HCT116 (cell line): ENCODE results near the gene MUC6. TPM values are rescaled to one million over a fixed set of nuclear protein-coding genes. Genes with fewer than 3 reads are reported as not detected.

Experiments
- ATAC-seq: fragments of 200-7000 bp; cut with Tn5 transposase; 2 replicates; pipeline ENCODE4 v1.9.1; 2020; ENCODE audit warnings: mild to moderate bottlenecking, moderate library complexity
- BruUV-seq: library from RNA; stranded (reverse); fragments of 400-500 nt; replicated peaks from 2 replicates; lab custom pipeline; 2021; lab: Mats Ljungman, UMichigan
- CTCF ChIA-PET: fragments of 300-600 bp; sonication (Branson Sonifier 250); formaldehyde crosslinking; loops from one replicate; lab custom pipeline; 2021; ENCODE audit warnings: antibody characterized with exemption; lab: Charles Lee
- POLR2A ChIA-PET: fragments of 300-600, 350-600 bp; sonication (Branson Sonifier 250); formaldehyde crosslinking; loops from one replicate; lab custom pipeline; 2021; ENCODE audit warnings: antibody characterized with exemption; lab: Charles Lee
- RAD21 ChIA-PET, 2 experiments: fragments of 300-600 bp; sonication (Branson Sonifier 250); formaldehyde crosslinking; loops; one replicate each; lab custom pipeline; 2023; ENCODE audit warnings: low total read pairs in 2 of 2; ENCODE audit not compliant: uncharacterized antibody in 2 of 2, unreplicated experiment in 2 of 2, low non-redundant PET in 1 of 2; lab: Charles Lee
- DNase-seq: peaks from one replicate; pipeline ENCODE4 v3.0.0-alpha.2; 2010; ENCODE audit warnings: low read depth, low spot score
- H2AFZ ChIP-seq: fragments of 200-600 bp; shearing (Covaris generic), sonication (generic); 2 replicates; pipeline ENCODE4 v1.6.1; 2017; ENCODE audit warnings: low read depth, mixed run types, mixed read lengths, antibody characterized with exemption, low read length; ENCODE audit not compliant: poor library complexity, severe bottlenecking
- H3K27ac ChIP-seq: 2 replicates; pipeline ENCODE4 v1.5.1; 2012; ENCODE audit warnings: low read depth, low read length
- H3K27me3 ChIP-seq: fragments of 200-600 bp; sonication (generic); 2 replicates; pipeline ENCODE4 v1.6.1; 2016; ENCODE audit warnings: mixed run types, low read length, mixed read lengths; ENCODE audit not compliant: insufficient read depth
- H3K36me3 ChIP-seq, 2 experiments: fragments of 200-500 bp in 1 of 2; fragments of 200-600 bp in 1 of 2; sonication (Bioruptor generic) in 1 of 2; sonication (generic) in 1 of 2; 2 replicates each; pipeline versions ENCODE4 v1.5.1 to v1.6.1; 2014 to 2016; ENCODE audit warnings: low read length in 2 of 2, inconsistent platforms in 1 of 2, mixed read lengths in 1 of 2, mixed run types in 1 of 2; ENCODE audit not compliant: insufficient read depth in 2 of 2, control insufficient read depth in 1 of 2
- H3K4me1 ChIP-seq, 2 experiments: fragments of 200-600 bp in 1 of 2; sonication (generic) in 1 of 2; 2 replicates each; pipeline versions ENCODE4 v1.5.1 to v1.6.1; 2012 to 2017; ENCODE audit warnings: low read length in 2 of 2, inconsistent platforms in 1 of 2, mild to moderate bottlenecking in 1 of 2, mixed read lengths in 1 of 2, mixed run types in 1 of 2, moderate library complexity in 1 of 2; ENCODE audit not compliant: insufficient read depth in 2 of 2, control insufficient read depth in 1 of 2
- H3K4me2 ChIP-seq: fragments of 200-600 bp; sonication (generic); 2 replicates; pipeline ENCODE4 v1.6.1; 2017; ENCODE audit warnings: mixed run types, low read length, mixed read lengths
- H3K4me3 ChIP-seq, 2 experiments: fragments of 200-600 bp in 1 of 2; sonication (generic) in 1 of 2; replicated peaks in 1 of 2; 2 replicates each; pipeline ENCODE4 v1.5.1; 2011 to 2016; ENCODE audit warnings: low read length in 2 of 2, control low read depth in 1 of 2, low read depth in 1 of 2, mild to moderate bottlenecking in 1 of 2, mixed read lengths in 1 of 2, mixed run types in 1 of 2
- H3K79me2 ChIP-seq: fragments of 200-600 bp; sonication (generic); 2 replicates; pipeline ENCODE4 v1.6.1; 2017; ENCODE audit warnings: mild to moderate bottlenecking, mixed run types, low read length, moderate library complexity, mixed read lengths; ENCODE audit not compliant: insufficient read depth
- H3K9ac ChIP-seq: fragments of 200-600 bp; sonication (generic); 2 replicates; pipeline ENCODE4 v1.6.1; 2016; ENCODE audit warnings: low read length, mixed read lengths
- H3K9me2 ChIP-seq: fragments of 200-600 bp; sonication (generic), shearing (Covaris generic); 2 replicates; pipeline ENCODE4 v1.6.1; 2017; ENCODE audit warnings: mixed run types, mild to moderate bottlenecking, moderate library complexity; ENCODE audit not compliant: insufficient read depth
- H3K9me3 ChIP-seq, 2 experiments: fragments of 200-500 bp in 1 of 2; fragments of 200-600 bp in 1 of 2; sonication (Bioruptor generic) in 1 of 2; sonication (generic) in 1 of 2; 2 replicates each; pipeline ENCODE4 v1.6.1; 2014 to 2017; ENCODE audit warnings: low read length in 2 of 2, mixed read lengths in 2 of 2, inconsistent platforms in 1 of 2, low read depth in 1 of 2, mild to moderate bottlenecking in 1 of 2, mixed run types in 1 of 2, moderate library complexity in 1 of 2; ENCODE audit not compliant: control insufficient read depth in 1 of 2, insufficient read depth in 1 of 2
- H4K20me1 ChIP-seq: fragments of 200-600 bp; sonication (generic), shearing (Covaris generic); 2 replicates; pipeline ENCODE4 v1.6.1; 2017; ENCODE audit warnings: mixed run types, mild to moderate bottlenecking, moderate library complexity; ENCODE audit not compliant: insufficient read depth
- CEBPB ChIP-seq: IDR thresholded peaks from 2 replicates; pipeline ENCODE4 v1.6.1; 2012; ENCODE audit warnings: low read depth
- ELF1 ChIP-seq: IDR thresholded peaks from 2 replicates; pipeline ENCODE4 v1.6.1; 2012; ENCODE audit warnings: low read depth, borderline replicate concordance
- EZH2 ChIP-seq: fragments of 200-600 bp; sonication (generic); IDR thresholded peaks from 2 replicates; pipeline ENCODE4 v1.6.1; 2017; ENCODE audit warnings: antibody characterized with exemption, mixed run types
- EZH2phosphoT487 ChIP-seq: fragments of 200-600 bp; IDR thresholded peaks from 2 replicates; pipeline ENCODE4 v1.6.1; 2018; ENCODE audit warnings: antibody characterized with exemption, borderline replicate concordance
- POLR2A ChIP-seq: IDR thresholded peaks from 2 replicates; pipeline ENCODE4 v1.7.0; 2011; ENCODE audit warnings: borderline replicate concordance; ENCODE audit not compliant: insufficient read depth, insufficient read length; ENCODE audit errors: extremely low read depth
- POLR2AphosphoS5 ChIP-seq: IDR thresholded peaks from 2 replicates; pipeline ENCODE4 v1.6.1; 2011; ENCODE audit warnings: mild to moderate bottlenecking, low read depth, low read length, moderate library complexity
- RAD21 ChIP-seq: IDR thresholded peaks from 2 replicates; pipeline ENCODE4 v1.6.1; 2012; ENCODE audit warnings: low read depth, mild to moderate bottlenecking
- SIN3A ChIP-seq: IDR thresholded peaks from 2 replicates; pipeline ENCODE4 v1.6.1; 2012; ENCODE audit warnings: low read depth
- SP1 ChIP-seq: IDR thresholded peaks from 2 replicates; pipeline ENCODE4 v1.6.1; 2012; ENCODE audit warnings: low read depth
- SRF ChIP-seq: IDR thresholded peaks from 2 replicates; pipeline ENCODE4 v1.6.1; 2012; ENCODE audit warnings: low read depth
- ZFX ChIP-seq: fragments of 450-650 bp; IDR thresholded peaks from 2 replicates; pipeline ENCODE4 v1.6.1; 2017
- intact Hi-C: fragments of 100-400 bp; cut with micrococcal nuclease; formaldehyde crosslinking; loops from 2 replicates; pipeline ENCODE4 v1.10.0; 2022
- total RNA-seq: library from RNA; stranded (reverse); gene quantifications from one replicate; pipeline ENCODE4 v1.2.1, GENCODE V29; 2021; ENCODE audit not compliant: unreplicated experiment
- TF ChIP-seq, protein P1 (sequence below): IDR thresholded peaks from 2 replicates; pipeline ENCODE4 v1.6.1; 2012
- TF ChIP-seq, protein P2 (sequence below): IDR thresholded peaks from 2 replicates; pipeline ENCODE4 v1.6.1; 2011; ENCODE audit warnings: mild to moderate bottlenecking, low read length, moderate library complexity; ENCODE audit not compliant: insufficient replicate concordance; ENCODE audit errors: extremely low read depth

The MUC6 gene
- total RNA-seq, 1 experiment from 2014 or later: 0.02 TPM

DNA sequence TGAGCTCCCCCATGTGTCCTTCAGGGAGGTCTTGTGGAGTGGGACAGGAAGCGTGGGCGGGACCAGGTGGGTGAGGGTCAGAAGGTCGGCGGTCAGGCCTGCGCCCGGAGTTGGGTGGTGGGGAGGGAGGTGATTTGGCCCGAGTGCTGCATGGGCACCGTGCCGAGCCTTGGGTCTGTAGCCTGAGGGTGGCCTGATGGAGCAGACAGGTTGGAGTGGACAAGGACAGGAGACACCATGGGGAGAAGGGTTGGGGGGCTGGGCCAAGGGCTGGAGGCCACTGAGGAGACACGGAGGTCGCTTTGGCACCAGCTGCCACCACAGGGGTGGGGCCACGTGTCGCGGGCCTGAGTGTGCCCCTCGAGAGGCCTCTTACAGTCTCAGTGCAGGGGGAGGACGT lies 57.7 kb downstream of the MUC6 start:
- ChIA-PET CTCF (no interaction called here), RAD21 (no interaction called here), POLR2A (no interaction called here)
- Histone ChIP-seq H3K4me3 (no peak overlapping the region), H3K4me1 (no peaks in the 10 kb centered on the region), H3K27me3 (no peaks in the 10 kb centered on the region), H3K9me3 (no peaks in the 10 kb centered on the region), H3K4me2 (no peak overlapping the region), H3K9me2 (no peaks in the 10 kb centered on the region), H4K20me1 (no peaks in the 10 kb centered on the region), H3K79me2 (0 out of 2 replicates have a peak, but pooled peaks cover 3% of the 10 kb centered on the region), H3K9ac (no peak overlapping the region), H3K27ac (no peak overlapping the region), H2AFZ (no peak overlapping the region), H3K36me3 (peaks cover 19 to 29% of the 10 kb centered on the region in 2 experiments; a peak in 3 of 4 replicates)
- TF ChIP-seq, protein P1, sequence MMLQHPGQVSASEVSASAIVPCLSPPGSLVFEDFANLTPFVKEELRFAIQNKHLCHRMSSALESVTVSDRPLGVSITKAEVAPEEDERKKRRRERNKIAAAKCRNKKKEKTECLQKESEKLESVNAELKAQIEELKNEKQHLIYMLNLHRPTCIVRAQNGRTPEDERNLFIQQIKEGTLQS: no peak
- TF ChIP-seq SIN3A (no peak), EZH2 (no peak), EZH2phosphoT487 (no peak), SRF (no peak), POLR2A (no peak), POLR2AphosphoS5 (no peak), SP1 (no peak), ELF1 (no peak), RAD21 (no peak), ZFX (no peak), CEBPB (no peak)
- TF ChIP-seq, protein P2, sequence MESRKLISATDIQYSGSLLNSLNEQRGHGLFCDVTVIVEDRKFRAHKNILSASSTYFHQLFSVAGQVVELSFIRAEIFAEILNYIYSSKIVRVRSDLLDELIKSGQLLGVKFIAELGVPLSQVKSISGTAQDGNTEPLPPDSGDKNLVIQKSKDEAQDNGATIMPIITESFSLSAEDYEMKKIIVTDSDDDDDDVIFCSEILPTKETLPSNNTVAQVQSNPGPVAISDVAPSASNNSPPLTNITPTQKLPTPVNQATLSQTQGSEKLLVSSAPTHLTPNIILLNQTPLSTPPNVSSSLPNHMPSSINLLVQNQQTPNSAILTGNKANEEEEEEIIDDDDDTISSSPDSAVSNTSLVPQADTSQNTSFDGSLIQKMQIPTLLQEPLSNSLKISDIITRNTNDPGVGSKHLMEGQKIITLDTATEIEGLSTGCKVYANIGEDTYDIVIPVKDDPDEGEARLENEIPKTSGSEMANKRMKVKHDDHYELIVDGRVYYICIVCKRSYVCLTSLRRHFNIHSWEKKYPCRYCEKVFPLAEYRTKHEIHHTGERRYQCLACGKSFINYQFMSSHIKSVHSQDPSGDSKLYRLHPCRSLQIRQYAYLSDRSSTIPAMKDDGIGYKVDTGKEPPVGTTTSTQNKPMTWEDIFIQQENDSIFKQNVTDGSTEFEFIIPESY: no peak
- intact Hi-C loops: no loop called here
- DNase-seq: no peak
- no peak for ATAC-seq
- no TSS peak for BruUV-seq
